HG03571 (cell line): ENCODE results near the gene PLCZ1.
"Not testable (repeated sequence)": the region's sequence is repeated elsewhere in the genome, so short reads cannot be mapped to it uniquely, and the experiment has no call there.

Experiments used
- ATAC-seq: cut with Tn5 transposase; IDR thresholded peaks from one replicate; pipeline ENCODE4 v1.9.1; 2021; ENCODE audit not compliant: unreplicated experiment

Gene PLCZ1

DNA sequence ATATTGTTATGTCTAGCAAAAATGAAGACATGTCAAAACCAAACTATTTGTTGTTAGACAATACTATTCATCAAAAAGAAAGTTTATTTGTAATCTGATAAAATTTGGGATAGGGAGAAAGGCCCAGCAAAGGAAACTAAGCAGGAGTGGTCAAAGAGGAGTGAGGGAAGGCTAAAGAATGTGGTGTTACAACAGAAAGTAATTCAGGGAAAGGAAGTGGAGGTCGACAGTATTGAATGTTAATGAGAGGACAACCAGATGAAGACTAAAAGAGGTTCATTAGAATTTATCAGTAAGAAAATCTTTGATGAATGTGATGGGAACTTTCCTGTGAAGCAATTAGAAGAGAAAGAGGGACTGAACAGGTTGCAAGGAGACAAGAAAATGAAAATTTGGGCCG, 33.9 kb downstream of the PLCZ1 start:
- ATAC-seq: no peak

DNA sequence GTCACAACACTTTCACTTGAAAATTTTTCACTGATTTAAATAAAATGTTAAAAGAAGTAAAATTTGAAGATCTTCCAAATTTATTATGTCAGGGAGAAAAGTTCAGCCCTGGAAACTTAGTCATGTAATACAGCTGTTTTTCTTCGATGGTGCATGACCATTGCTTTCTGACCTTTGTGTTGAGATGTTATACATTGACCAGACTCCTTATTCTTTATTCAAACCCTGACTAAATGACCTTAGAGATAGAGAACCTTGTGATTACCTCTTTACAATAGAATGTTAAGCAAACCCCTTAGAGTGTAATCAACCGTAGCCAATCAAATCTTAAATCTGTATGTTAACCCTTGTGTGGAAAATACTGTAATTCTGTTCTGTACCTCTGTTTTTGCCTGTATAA, 34.5 kb downstream of the PLCZ1 start:
- no peak for ATAC-seq

DNA sequence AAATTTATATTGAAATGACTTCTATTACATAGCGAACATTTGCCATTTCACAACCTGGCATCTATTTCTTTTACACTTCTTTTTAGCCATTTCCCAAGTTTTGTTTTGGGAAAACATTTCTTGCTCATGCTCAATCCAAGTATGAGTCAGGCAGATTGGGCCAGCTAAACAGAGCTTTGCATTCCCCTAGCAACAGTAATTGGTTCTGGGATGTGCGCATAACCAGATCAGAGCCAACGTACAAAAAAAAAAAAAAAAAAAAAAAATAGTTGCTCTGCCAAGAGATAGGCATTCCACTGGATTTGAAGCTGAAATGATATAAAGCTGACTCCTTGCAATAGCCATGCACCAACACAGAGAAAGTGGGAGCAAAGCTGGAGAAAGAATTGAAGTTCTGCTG, 37.5 kb downstream of the PLCZ1 start:
- ATAC-seq: no peak

DNA sequence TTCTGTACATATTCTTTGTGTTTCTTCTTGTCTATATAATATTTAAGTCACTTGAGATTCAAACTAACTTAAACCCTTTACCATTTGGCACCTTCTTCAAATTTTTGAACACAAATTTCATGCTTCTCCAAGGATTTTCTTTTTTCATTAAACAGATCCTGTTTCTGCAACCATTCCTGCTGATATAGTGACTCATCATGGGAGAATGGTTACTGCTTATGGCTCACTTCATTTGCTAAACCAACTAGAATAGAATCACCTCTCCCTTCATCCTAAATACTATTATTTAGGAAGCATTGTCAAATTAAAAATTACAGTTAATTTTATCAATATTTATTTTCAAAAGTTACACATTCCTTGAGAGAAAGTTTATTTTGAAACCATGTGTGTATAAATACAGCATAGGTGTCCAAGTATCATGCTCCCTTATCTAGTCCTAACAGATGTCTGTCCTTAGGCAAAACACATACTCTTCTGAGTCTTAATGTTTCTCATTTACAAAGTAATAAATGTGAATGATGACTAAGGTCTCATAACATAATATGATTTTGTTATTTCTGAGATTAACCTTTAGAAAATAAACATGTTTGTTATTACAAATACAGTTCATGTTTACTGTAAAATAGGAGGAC, 40.7 kb downstream of the PLCZ1 start:
- no peak for ATAC-seq

DNA sequence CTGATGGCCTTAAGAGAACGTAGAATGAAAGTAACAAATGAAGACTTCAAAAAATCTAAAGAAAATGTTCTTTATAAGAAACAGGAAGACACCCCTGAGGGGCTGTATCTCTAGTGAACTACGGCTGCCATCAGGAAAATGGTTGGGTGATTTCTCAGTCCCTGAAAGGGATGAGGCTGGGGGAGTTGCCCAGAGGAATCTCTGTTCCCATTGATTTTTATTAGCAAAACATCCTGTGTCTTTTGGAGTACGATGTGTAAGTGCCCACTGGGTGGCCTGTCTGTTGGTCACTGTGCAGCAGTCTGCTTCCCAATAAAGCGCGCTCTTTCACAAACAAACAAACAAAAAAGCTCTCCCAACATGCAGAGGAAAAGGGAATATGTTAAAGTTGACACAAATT, 43.8 kb downstream of the PLCZ1 start:
- not testable (repeated sequence) for ATAC-seq

DNA sequence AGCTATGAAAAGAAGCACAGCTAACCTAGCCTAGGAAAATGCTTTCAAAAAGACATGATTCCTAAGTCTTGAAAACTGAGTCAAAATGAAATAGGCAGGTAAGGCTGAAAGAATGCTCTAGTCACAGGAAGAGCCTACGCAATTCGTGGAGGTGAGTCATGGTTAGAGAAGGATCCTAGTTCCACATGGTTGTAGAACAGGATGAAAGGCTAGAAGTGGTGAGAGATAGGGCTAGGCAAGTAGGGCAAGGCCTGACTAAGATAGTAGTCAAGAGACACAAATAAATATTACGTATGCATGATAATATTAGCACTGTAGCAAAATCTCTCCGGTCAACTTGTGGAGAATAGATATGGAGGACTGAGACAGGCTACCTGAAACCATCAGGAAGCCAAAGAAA, 47.2 kb downstream of the PLCZ1 start:
- ATAC-seq: no peak

DNA sequence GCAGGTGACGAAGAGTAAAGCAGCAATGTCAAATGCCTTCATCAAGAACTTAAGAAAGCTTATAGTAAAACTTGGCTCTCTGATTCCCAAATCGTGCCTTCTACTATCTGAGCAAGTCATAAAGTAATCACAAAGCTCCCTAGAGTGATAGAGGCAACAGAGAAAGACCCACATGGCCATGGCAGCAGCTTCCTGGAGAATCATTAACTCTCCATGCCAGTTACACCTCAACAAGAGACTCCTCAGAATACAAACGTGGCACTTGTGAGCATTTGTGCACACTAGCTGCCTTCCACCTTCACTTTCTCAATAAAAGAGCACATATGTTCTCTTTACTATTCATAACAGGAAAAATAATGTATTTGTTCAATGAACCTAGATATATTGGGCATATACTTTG, 48.0 kb downstream of the PLCZ1 start:
- ATAC-seq: no peak

DNA sequence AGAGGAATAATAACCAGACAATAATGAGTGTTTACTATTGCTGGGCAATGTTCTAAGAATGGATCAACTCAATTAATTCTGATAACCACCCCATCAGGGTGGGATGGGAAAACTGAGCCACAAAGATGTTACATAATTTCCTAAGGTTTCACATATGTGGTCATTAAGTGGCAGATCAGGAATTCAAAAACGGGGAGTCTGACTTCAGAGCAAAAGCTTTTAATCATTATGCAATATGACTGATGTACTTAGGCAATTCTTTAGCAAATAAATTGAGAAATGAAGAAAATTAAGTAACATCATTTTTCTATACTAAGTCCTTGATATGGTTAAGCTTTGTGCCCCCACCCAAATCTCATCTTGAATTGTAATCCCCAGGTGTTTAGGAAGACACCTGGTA, 53.4 kb downstream of the PLCZ1 start:
- ATAC-seq: no peak

DNA sequence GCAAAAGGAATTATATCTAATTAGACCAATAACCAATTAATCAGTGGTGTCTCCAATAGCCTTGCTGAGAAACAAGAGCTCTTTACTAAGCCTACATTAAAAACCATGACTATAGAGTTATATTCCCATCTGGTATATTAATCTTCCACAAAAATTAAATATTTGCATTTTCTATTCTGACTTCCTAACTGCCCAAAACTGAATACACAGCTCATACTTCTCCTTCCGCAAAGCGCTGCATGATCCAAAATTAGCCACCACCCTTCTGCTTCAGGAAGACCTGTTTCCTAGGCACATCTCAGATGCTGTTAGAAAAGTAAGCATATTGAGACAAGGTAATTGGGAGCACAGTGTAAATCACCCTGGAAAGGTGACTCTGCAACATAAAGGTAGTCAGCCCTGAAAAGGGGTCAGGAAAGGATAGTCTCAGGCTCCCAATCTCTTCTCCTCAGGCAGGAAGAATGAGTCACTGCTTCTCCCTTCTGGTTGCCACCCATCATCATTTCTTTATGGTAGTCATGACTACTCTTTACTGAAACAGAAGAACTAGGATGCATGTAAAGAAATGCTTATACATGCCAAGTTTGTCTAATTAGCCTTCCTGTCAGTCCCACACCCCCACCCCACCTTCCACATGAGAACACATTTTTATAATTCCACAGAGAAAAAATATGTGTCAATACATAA, 54.3 kb downstream of the PLCZ1 start:
- ATAC-seq: no peak

DNA sequence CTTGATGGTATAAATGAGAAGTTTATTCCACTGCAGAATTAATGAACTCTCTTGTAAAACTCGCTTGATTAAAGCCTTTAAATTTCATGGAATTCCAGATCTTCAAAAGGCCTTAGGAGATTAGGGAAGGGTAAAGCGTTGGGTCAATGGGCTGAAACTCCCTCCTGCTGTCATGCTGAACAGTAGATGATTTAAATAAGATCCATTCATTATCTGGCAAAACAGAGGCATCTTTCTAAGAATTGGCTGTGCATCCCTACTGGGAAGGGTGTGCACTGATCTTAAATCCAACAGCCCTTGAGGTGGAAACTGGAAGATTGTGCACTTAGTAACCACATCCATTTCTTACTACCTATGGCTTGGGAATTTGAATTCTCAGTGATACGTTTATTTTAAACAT, 56.0 kb downstream of the PLCZ1 start:
- ATAC-seq: no peak

DNA sequence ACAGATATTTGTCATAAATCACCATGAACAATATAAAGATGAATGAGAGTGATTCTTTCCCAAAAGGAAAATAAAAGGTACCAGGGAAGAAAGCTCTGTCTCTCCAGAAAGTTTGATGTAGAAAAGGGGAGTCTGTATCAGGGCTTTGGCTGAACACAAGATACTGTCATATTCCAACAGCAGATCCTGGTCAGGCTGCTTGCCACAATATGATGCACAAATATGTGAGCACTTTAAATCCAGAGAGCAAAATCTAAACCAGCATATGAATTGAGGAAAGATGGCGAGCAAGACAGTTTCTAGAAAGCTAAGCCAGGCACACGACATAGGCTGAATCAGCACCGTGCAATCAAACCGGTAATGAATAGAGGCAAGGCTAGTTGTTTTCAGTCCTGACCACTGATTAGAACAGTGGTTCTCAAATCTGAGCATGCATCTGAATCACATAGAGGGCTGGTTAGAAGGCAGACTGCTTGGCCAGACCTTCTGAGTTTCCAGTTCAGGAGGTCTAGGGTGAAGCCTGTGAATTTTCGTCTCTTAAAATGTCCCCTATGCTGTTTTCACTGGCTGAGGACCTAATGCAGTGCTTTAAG, 60.7 kb downstream of the PLCZ1 start:
- no peak for ATAC-seq

DNA sequence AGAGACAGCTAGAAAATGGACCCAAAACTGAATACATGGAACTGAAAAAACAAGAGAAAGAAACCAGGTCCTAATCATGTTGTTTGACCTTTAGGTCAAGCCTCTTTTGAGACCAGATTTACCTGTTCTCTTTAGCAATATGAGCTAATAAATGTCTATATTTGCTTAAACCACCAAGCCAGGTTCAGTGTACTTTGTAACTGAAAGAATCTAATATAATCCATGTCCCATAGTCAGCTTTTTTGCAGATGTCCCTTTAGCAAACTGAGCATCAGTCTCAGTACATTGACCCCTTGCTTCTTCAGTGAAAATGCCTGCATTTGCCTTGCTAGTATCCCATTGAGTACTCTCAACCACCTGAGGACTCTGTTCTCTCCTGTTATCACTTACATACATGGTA, 61.7 kb downstream of the PLCZ1 start:
- ATAC-seq: no peak

DNA sequence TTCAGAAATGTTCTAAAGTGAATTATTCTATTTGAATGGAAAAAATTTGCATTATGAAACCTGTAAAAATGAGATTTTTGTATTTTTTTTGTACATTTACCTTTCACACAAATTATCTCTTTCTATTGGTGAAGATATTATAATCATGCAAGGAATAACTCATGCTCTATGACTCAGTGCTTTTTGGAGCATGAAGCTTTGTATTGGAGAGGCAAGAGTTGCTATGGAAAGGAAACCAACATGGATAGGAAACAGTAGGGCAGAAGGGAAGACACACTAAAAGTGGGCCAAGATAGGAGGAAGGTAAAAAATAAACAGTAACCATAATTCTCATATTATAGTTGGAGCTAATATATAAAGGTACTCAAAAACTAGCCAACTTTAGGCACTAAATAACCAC, 79.0 kb downstream of the PLCZ1 start:
- ATAC-seq: no peak

DNA sequence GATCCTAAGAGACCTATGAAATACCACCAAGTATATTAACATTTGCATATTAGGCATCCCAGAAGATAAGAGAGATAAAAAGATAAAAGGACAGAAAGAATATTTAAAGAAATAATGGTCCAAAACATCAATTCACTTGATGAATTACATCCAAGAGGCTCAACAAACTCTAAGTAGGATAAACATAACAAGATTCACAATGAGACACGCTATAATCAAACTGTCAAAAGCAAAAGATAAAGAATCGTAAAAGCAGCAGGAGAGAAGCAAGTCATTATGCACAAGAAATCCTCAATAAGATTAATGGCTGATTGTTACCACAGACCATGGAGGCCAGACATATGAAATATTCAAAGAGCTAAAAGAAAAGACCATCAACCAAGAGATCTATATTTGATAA, 79.6 kb downstream of the PLCZ1 start:
- ATAC-seq: no peak

DNA sequence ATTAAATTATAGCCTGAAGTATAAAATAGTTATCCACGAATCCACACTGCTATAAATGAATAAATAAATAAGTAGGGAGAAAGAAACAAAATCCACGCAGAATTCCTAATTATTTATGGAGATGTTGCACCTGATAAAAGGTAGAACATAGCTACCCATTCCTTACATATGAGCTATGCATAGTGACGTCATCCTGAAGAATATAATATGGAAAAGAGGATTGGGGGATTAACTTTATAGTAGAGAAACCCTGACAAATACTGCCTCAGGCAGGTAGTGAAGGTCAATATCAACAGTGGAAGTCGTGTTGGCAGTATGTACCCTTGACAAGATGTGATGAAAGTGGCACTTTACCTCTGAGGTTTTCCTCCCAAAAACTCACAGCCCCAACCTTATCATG, 82.5 kb downstream of the PLCZ1 start:
- ATAC-seq: no peak

DNA sequence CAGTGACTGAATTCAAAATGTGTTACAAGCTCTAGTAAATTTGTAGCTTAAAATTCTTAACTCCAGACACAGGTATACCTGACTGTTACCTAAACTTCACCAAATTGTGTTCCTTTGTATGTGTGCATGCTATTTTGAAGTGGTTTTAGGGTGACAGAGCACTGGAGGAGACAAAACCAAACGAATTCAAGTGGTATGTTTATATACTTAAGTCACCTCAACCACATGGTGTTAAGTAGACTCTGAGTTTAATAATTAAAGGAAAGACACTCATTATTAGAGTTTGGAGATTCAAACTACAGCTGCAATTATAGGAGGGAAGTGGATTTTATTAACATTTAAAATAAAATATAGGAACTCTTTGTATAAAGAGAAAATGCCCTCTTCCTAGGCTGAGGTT, 84.3 kb downstream of the PLCZ1 start:
- ATAC-seq: no peak

DNA sequence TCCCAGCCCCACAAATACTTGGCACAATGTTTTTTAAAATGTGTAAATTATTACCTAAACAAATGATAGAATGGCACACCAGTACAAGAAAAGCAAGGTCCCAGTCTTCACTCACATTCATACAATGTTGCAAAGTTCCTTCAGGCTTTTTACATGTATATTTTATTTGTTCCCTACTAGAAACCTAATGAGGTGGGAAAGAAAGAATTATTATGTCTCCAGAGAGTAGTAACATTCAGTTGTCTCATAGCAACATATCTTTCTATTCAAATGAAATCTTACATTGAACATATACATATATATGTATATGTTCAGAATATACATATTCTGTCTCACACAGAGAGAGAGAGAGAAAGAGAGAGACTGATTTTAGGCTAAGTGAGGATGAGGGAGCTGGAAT, 85.2 kb downstream of the PLCZ1 start:
- no peak for ATAC-seq

DNA sequence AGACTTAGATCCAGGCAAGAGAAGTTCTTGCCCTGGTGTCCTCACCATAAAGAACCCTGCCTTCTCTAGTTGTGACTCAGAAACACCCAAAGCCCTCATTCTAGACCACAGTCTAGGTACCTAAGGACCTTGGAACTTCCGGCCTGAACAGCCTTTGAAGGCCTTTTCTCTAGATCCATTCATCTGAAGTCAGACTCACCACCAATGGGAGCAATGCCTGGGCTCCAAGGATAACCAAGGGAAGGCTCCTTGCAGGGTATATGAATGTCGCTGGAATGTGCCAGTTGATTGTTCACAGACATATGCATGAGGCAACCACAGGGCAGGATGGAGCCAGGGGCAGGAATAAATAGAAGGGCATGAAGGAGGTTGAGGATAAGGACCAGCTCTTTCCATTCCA, 86.3 kb downstream of the PLCZ1 start:
- ATAC-seq: no peak

DNA sequence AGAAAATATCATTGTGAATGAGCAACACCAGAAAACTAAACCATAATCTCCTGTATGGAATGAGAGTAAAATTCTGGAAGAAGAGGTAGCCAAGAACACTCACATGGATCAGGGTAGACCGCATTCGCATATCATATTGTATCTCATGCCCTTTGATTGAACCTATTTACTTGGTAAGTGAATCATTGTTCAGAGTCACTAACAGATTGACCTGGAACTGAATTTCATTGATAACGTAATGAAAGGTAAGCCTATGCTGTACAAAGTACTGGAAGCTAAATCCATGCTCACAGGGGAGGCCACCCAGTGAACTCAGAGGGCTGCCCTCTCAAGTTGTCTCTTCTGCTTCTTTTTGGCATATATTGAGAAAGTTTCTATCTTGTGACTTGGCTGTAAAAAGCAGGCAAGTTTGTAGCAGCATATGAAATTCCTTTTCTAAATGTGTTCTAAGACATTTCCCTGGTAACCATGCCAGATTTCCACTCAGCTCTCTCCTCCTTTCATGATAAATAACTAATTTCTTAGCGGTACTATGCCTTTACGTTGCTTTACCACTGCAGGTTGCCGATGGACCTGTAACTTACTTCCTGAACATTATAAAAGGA, 91.4 kb downstream of the PLCZ1 start:
- ATAC-seq: no peak

DNA sequence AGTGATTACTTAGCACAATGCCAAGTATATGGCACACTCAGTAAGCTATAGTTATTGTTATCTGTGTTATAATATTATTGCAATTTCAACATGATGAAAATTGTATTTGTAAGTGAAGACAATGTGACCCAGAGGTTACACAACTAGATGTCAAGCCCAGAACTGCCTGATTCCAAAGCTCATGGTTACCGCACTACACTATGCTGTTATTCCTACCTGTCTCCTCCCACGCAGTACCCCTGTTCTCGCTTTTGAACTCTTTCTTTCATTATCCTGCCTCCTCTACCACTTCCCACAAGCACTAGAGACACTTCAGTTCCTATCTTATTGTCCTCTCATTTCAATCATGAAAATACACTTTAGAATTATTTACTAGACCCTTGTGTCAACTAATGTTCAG, 93.2 kb downstream of the PLCZ1 start:
- ATAC-seq: no peak

DNA sequence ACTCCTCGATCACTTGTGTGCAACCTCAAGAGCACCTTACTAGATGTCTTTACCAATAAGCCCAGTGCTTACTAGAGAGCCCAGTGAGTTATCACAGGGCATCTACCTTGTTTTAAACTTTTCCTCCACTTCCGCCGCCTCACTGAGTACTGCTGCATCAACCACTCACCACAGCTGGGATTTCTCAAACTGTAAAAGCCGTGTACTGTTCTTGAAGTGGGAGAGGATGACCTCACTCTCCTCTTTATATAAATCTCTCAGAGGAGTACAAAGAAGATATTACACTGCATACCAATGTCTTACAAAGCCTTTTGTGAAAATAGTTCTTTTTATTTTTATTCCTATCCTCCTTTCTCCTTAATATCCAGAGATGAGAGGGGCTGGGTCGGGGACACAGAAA, 94.1 kb downstream of the PLCZ1 start:
- no peak for ATAC-seq

DNA sequence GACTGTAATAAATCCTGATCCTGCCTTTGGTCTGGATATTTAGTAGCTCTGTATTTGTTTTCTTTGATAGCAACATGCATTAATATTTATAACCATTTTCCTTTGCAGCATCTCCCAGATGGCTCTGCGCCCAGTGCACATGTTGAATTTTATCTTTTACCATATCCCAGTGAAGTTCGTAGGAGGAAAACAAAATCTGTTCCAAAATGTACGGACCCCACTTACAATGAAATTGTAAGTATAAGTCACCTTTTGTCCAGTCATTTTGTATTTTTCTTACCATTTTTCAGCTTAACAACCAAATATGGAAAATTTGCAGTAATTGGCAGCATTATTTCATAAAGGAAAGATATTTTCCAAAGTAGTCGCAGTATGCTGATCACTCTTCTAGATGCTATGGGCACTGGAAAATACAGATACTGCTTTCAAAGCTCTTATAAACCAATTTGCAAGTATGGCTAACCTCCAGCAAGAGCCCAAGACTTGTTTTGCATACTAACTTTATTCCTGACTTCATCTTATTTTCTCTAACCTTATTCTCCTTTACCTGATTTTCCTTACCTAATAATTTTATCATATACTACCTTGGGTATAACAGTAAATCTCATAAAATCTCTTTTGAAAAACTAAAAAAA, 97.4 kb downstream of the PLCZ1 start:
- ATAC-seq: no peak
